Tibial nerve (tissue), 4 donors: Measurements from ENCODE around the gene MKLN1. TPM values are rescaled to one million over a fixed set of nuclear protein-coding genes. Genes with fewer than 3 reads are reported as not detected.

Experiments used
- DNase-seq, 2 donors: peaks; one replicate each; pipeline ENCODE4 v3.0.0-alpha.2; 2019; ENCODE audit warnings: low spot score in 2 of 2
- H3K27ac ChIP-seq, 4 donors: fragments of 200-600 bp; sonication (generic) in 3 of 4; one replicate each; pipeline ENCODE4 v1.5.1; 2017 to 2019; ENCODE audit warnings: mild to moderate bottlenecking in 1 of 4
- H3K27me3 ChIP-seq, 2 donors: fragments of 200-600 bp; sonication (generic) in 1 of 2; one replicate each; pipeline versions ENCODE4 v1.5.1 to v1.6.0; 2017 to 2019
- H3K36me3 ChIP-seq, 3 donors: fragments of 200-600 bp; sonication (generic); one replicate each; pipeline ENCODE4 v1.5.1; 2018 to 2019
- H3K4me1 ChIP-seq, 4 donors: fragments of 200-600 bp; sonication (generic) in 3 of 4; one replicate each; pipeline ENCODE4 v1.5.1; 2017 to 2019
- H3K4me3 ChIP-seq, 4 donors: fragments of 200-600 bp; sonication (generic) in 3 of 4; one replicate each; pipeline ENCODE4 v1.5.1; 2017 to 2019; ENCODE audit warnings: mild to moderate bottlenecking in 1 of 4, moderate library complexity in 1 of 4
- H3K9me3 ChIP-seq, 4 donors: fragments of 200-600 bp; sonication (generic) in 3 of 4; one replicate each; pipeline ENCODE4 v1.5.1; 2017 to 2019
- CTCF ChIP-seq, 5 experiments: fragments of 200-600 bp in 3 of 5; fragments of 450-650 bp in 2 of 5; sonication (generic) in 3 of 5; IDR thresholded peaks; one replicate each; pipeline ENCODE4 v1.5.1; 2016 to 2019; ENCODE audit warnings: antibody characterized with exemption in 5 of 5, mild to moderate bottlenecking in 3 of 5, moderate library complexity in 2 of 5
- EP300 ChIP-seq, 2 donors: sonication (generic); formaldehyde crosslinking; IDR thresholded peaks; one replicate each; pipeline ENCODE4 v1.6.1; 2017; ENCODE audit warnings: antibody characterized with exemption in 2 of 2, mild to moderate bottlenecking in 1 of 2
- POLR2A ChIP-seq, 2 donors: fragments of 450-650 bp; IDR thresholded peaks; one replicate each; pipeline ENCODE4 v1.6.1; 2017; ENCODE audit warnings: antibody characterized with exemption in 2 of 2, mild to moderate bottlenecking in 2 of 2, moderate library complexity in 2 of 2
- WGBS, 2 donors: methylation state at CpG; one replicate each; pipeline ENCODE4 v1.1.5; 2018; 5-methylcytosine and 5-hydroxymethylcytosine counted together
- total RNA-seq, 4 donors: library from RNA; depleted of rRNA; stranded (reverse); fragments of >200 nt; gene quantifications; one replicate each; pipeline ENCODE4 v1.1.0, GENCODE V29; 2016

MKLN1 gene
- total RNA-seq, 4 donors from 2014 or later = 86.4 to 143 (median 95.0) TPM

GRCh38 chr7:131521651-131522163, 194.0 kb downstream of the MKLN1 start:
- TF ChIP-seq EP300 (IDR thresholded peaks at IDR 0.05) = no peak
- TF ChIP-seq CTCF (IDR thresholded peaks at IDR 0.05) = no peak
- no peak for TF ChIP-seq POLR2A (IDR thresholded peaks at IDR 0.05)
- Histone ChIP-seq H3K27me3 (no peaks in the 10 kb centered on the region), H3K4me1 (peaks cover 0 to 16% (median 3%) of the 10 kb centered on the region in 4 donors), H3K27ac (peak overlapping the region in 3 of 4 donors; percentile 26 to 60 (median 32)), H3K9me3 (no peaks in the 10 kb centered on the region), H3K36me3 (no peaks in the 10 kb centered on the region), H3K4me3 (no peak overlapping the region)
- DNase-seq = no peak
- WGBS, 2 donors = 63 to 69% methylated on average over 7 of the region's 7 CpGs

- Histone ChIP-seq H3K4me1 (peaks cover 0 to 16% (median 3%) of the 10 kb centered on the region in 4 donors), H3K27me3 (no peaks in the 10 kb centered on the region), H3K9me3 (no peaks in the 10 kb centered on the region), H3K4me3 (no peak overlapping the region), H3K36me3 (no peaks in the 10 kb centered on the region), H3K27ac (peak overlapping the region in 3 of 4 donors; percentile 26 to 60 (median 32))
- TF ChIP-seq CTCF (IDR thresholded peaks at IDR 0.05) = no peak
- TF ChIP-seq EP300 (IDR thresholded peaks at IDR 0.05) = no peak
- no peak for TF ChIP-seq POLR2A (IDR thresholded peaks at IDR 0.05)
- WGBS, 2 donors = 78 to 81% methylated on average over 11 of the region's 11 CpGs
- DNase-seq = no peak
Observed at GRCh38 chr7:131522325-131522930, 194.8 kb downstream of the MKLN1 start.

- Histone ChIP-seq H3K36me3 (no peaks in the 10 kb centered on the region), H3K9me3 (no peaks in the 10 kb centered on the region), H3K27ac (no peak overlapping the region), H3K4me1 (peaks cover 0 to 16% (median 3%) of the 10 kb centered on the region in 4 donors), H3K4me3 (no peak overlapping the region), H3K27me3 (no peaks in the 10 kb centered on the region)
- no peak for DNase-seq
- TF ChIP-seq CTCF (IDR thresholded peaks at IDR 0.05) (no peak), EP300 (IDR thresholded peaks at IDR 0.05) (no peak), POLR2A (IDR thresholded peaks at IDR 0.05) (no peak)
- 55 to 67% methylated on average over 2 of the region's 2 CpGs for WGBS, 2 donors
Observed at GRCh38 chr7:131524115-131524514, 196.4 kb downstream of the MKLN1 start.

GRCh38 chr7:131524703-131525102, 197.0 kb downstream of the MKLN1 start:
- Histone ChIP-seq H3K9me3 (no peaks in the 10 kb centered on the region), H3K27ac (no peak overlapping the region), H3K36me3 (no peaks in the 10 kb centered on the region), H3K4me3 (no peak overlapping the region), H3K27me3 (no peaks in the 10 kb centered on the region), H3K4me1 (peaks cover 0 to 16% (median 3%) of the 10 kb centered on the region in 4 donors)
- no peak for DNase-seq
- no peak for TF ChIP-seq EP300 (IDR thresholded peaks at IDR 0.05)
- no peak for TF ChIP-seq POLR2A (IDR thresholded peaks at IDR 0.05)
- TF ChIP-seq CTCF (IDR thresholded peaks at IDR 0.05) = no peak

- no peak for DNase-seq
- H3K9me3 ChIP-seq = no peaks in the 10 kb centered on the region
- H3K27me3 ChIP-seq = no peaks in the 10 kb centered on the region
- no peak for TF ChIP-seq CTCF (IDR thresholded peaks at IDR 0.05)
- no peak for TF ChIP-seq POLR2A (IDR thresholded peaks at IDR 0.05)
- TF ChIP-seq EP300 (IDR thresholded peaks at IDR 0.05) = no peak
- H3K36me3 ChIP-seq = no peaks in the 10 kb centered on the region
- WGBS, 2 donors = 75 to 77% methylated on average over 2 of the region's 2 CpGs
- H3K27ac ChIP-seq = no peak overlapping the region
- peaks cover 0 to 16% (median 3%) of the 10 kb centered on the region in 4 donors for H3K4me1 ChIP-seq
- no peak overlapping the region for H3K4me3 ChIP-seq
Observed at GRCh38 chr7:131525820-131526219, 198.1 kb downstream of the MKLN1 start.
